Ovary (tissue), 9 donors: ENCODE data around the gene LTBP2. TPM values are rescaled to one million over a fixed set of nuclear protein-coding genes. Genes with fewer than 3 reads are reported as not detected.
A peak's percentile ranks its signal among the peaks of the same experiment; 100 is the strongest.

ENCODE experiments used
- DNase-seq, 5 donors: peaks; one replicate each; pipeline ENCODE4 v3.0.0-alpha.2; 2019 to 2020
- H3K27ac ChIP-seq, 2 donors: fragments of 200-600 bp; one replicate each; pipeline versions ENCODE4 v1.5.1 to v1.8.0; 2019 to 2022
- H3K27me3 ChIP-seq: fragments of 200-600 bp; one replicate; pipeline ENCODE4 v1.8.0; 2022
- H3K36me3 ChIP-seq: fragments of 200-600 bp; sonication (generic); one replicate; pipeline ENCODE4 v1.5.1; 2019
- H3K4me1 ChIP-seq: one replicate; pipeline ENCODE4 v1.8.1; 2013; ENCODE audit warnings: mild to moderate bottlenecking, moderate library complexity; ENCODE audit not compliant: insufficient read depth
- H3K4me3 ChIP-seq: fragments of 200-600 bp; sonication (generic); one replicate; pipeline ENCODE4 v1.5.1; 2017
- H3K9me3 ChIP-seq, 2 donors: fragments of 200-600 bp in 1 of 2; sonication (generic) in 1 of 2; one replicate each; pipeline versions ENCODE4 v1.5.1 to v1.8.1; 2013 to 2019; ENCODE audit warnings: mild to moderate bottlenecking in 1 of 2, moderate library complexity in 1 of 2
- EP300 ChIP-seq: sonication (generic); formaldehyde crosslinking; IDR thresholded peaks from one replicate; pipeline ENCODE4 v1.6.1; 2017; ENCODE audit warnings: antibody characterized with exemption
- POLR2A ChIP-seq: fragments of 450-650 bp; IDR thresholded peaks from one replicate; pipeline ENCODE4 v1.6.1; 2017; ENCODE audit warnings: antibody characterized with exemption, mild to moderate bottlenecking, moderate library complexity
- WGBS, 3 donors: extraction: QIAGEN DNeasy Blood & Tissue Kit in 1 of 3; methylation state at CpG; one replicate each; pipeline versions ENCODE4 v1.1.5 to v1.1.7; 2013 to 2017; 5-methylcytosine and 5-hydroxymethylcytosine counted together
- intact Hi-C, 4 donors: fragments of 100-400 bp; cut with DNase I; formaldehyde crosslinking; loops; one replicate each; pipeline versions ENCODE4 v1.11.0 to v1.15.1; 2022 to 2023
- polyA plus RNA-seq, 2 donors: library from polyadenylated mRNA; stranded (reverse); fragments of 200-250 nt in 1 of 2; fragments of 350-450 nt in 1 of 2; fragmentation: Illumina TruSeq in 1 of 2; extraction: RNeasy Lipid Tissue Mini Kit (QIAGEN cat#74804) in 1 of 2; gene quantifications; one replicate each; pipeline ENCODE4 v1.2.3, GENCODE V29; 2013 to 2014
- total RNA-seq, 7 donors: library from RNA; depleted of rRNA in 2 of 7; stranded (reverse); fragments of >200 nt in 2 of 7; fragmentation: NEBNext Ultra II Directional in 3 of 7; extraction: Animal tissue kit (Norgen Biotek cat#: 25700) in 3 of 7; gene quantifications; one replicate each; pipeline versions ENCODE4 v1.1.0 to v1.2.4, GENCODE V29; 2016 to 2023
- TF ChIP-seq, protein P1 (sequence below), 3 donors: fragments of 450-650 bp in 2 of 3; fragments of 200-600 bp in 1 of 3; IDR thresholded peaks; one replicate each; pipeline versions ENCODE4 v1.5.1 to v1.8.0; 2016 to 2022; ENCODE audit warnings: antibody characterized with exemption in 3 of 3, mild to moderate bottlenecking in 1 of 3
- donor health status: DM: no; HTN: no; CAD: no; lungs with moderate emphysema.
- donor health status: DM: no; HTN: no; CAD: no.
- donor health status: Bipolar disorder and iron deficiency.
- donor health status: DM: yes; HTN: yes; CAD: no.
- donor health status: DM: no; HTN: no; CAD: no.
- donor health status: DM: yes; HTN: yes; CAD: no.

Gene LTBP2
- total and polyA plus RNA-seq, 9 donors = 31.4 to 85.0 (median 60.0) TPM

- no peaks in the 10 kb centered on the region for H3K27me3 ChIP-seq
- no peaks in the 10 kb centered on the region for H3K36me3 ChIP-seq
- H3K4me1 ChIP-seq = peaks cover 9% of the 10 kb centered on the region
- no peak for DNase-seq
- TF ChIP-seq EP300 (no peak), POLR2A (no peak)
- TF ChIP-seq, protein P1, sequence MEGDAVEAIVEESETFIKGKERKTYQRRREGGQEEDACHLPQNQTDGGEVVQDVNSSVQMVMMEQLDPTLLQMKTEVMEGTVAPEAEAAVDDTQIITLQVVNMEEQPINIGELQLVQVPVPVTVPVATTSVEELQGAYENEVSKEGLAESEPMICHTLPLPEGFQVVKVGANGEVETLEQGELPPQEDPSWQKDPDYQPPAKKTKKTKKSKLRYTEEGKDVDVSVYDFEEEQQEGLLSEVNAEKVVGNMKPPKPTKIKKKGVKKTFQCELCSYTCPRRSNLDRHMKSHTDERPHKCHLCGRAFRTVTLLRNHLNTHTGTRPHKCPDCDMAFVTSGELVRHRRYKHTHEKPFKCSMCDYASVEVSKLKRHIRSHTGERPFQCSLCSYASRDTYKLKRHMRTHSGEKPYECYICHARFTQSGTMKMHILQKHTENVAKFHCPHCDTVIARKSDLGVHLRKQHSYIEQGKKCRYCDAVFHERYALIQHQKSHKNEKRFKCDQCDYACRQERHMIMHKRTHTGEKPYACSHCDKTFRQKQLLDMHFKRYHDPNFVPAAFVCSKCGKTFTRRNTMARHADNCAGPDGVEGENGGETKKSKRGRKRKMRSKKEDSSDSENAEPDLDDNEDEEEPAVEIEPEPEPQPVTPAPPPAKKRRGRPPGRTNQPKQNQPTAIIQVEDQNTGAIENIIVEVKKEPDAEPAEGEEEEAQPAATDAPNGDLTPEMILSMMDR (IDR thresholded peaks at IDR 0.05) = no peak
- no peak overlapping the region for H3K4me3 ChIP-seq
- intact Hi-C loops = loop anchor here in 1 of 4 donors (10.0 kb wide), 1 partner anchor 48 kb away; no protein-coding TSS in a partner anchor
- no peaks in the 10 kb centered on the region for H3K9me3 ChIP-seq
- H3K27ac ChIP-seq = peak overlapping the region in 1 of 2 donors; percentile 26
- 87 to 94% (median 91%) methylated on average over 3 of the region's 3 CpGs for WGBS, 3 donors
Measured at GRCh38 chr14:74656964-74657363, 44.9 kb upstream of the LTBP2 start.

DNA sequence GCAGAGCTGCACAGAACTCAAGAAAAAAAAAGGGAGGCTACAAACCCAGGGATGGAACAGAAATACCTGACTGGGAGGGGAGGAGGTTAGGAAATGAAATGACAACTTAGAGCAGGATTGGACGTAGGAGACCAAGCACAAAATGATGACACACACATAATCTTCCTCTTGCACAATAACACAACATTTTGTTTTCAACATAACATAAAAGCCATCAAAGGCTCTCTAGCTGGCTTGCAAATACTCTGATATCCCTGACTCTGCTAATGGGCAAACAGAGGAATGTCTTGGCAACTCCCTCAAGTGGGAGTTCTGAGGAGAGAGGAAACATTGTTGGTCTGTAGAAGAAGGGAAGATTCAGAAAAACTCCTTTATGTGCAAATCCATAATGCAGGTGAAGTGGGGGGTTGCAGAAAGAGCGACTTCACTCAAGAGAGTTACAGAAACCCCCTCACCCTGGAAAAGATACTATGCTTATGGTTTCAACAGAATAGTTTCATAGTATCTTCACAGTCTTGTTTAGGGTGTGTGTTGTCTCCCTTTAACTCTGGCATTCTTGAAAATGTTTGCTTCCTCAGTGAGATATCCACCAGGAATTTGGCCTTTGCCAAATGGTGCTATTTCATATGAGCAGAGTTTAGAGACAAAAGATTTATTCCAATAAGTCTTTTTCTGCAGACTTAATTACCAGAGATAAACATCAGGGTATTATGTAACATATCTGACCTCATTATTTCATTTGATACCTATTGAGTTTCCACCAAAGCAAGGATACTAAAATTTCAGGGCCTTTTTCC is 43.8 kb upstream of the LTBP2 start:
- no peak for TF ChIP-seq POLR2A
- no peak for TF ChIP-seq EP300
- TF ChIP-seq, protein P1 (IDR thresholded peaks at IDR 0.05) = no peak
- 18 to 29% (median 23%) methylated on average over 2 of the region's 2 CpGs for WGBS, 3 donors
- DNase-seq = no peak
- Histone ChIP-seq H3K4me1 (peaks cover 9% of the 10 kb centered on the region), H3K36me3 (no peaks in the 10 kb centered on the region), H3K9me3 (no peaks in the 10 kb centered on the region), H3K4me3 (no peak overlapping the region), H3K27ac (peak overlapping the region in 1 of 2 donors; percentile 63), H3K27me3 (no peaks in the 10 kb centered on the region)
- intact Hi-C loops = loop anchor here in 1 of 4 donors (10.0 kb wide), 1 partner anchor 49 kb away; no protein-coding TSS in a partner anchor

- TF ChIP-seq, protein P1 (IDR thresholded peaks at IDR 0.05) = no peak
- no peak for TF ChIP-seq POLR2A
- no peak for TF ChIP-seq EP300
- WGBS, 3 donors = 39 to 60% (median 52%) methylated on average over 3 of the region's 3 CpGs
- Histone ChIP-seq H3K4me3 (no peak overlapping the region), H3K27ac (peak overlapping the region in 1 of 2 donors; percentile 63), H3K9me3 (no peaks in the 10 kb centered on the region), H3K36me3 (no peaks in the 10 kb centered on the region), H3K27me3 (no peaks in the 10 kb centered on the region), H3K4me1 (peaks cover 9% of the 10 kb centered on the region)
- intact Hi-C loops = loop anchor here in 1 of 4 donors (10.0 kb wide), 1 partner anchor 50 kb away; no protein-coding TSS in a partner anchor
- no peak for DNase-seq
Measured at GRCh38 chr14:74654931-74655330, 42.9 kb upstream of the LTBP2 start.

DNA sequence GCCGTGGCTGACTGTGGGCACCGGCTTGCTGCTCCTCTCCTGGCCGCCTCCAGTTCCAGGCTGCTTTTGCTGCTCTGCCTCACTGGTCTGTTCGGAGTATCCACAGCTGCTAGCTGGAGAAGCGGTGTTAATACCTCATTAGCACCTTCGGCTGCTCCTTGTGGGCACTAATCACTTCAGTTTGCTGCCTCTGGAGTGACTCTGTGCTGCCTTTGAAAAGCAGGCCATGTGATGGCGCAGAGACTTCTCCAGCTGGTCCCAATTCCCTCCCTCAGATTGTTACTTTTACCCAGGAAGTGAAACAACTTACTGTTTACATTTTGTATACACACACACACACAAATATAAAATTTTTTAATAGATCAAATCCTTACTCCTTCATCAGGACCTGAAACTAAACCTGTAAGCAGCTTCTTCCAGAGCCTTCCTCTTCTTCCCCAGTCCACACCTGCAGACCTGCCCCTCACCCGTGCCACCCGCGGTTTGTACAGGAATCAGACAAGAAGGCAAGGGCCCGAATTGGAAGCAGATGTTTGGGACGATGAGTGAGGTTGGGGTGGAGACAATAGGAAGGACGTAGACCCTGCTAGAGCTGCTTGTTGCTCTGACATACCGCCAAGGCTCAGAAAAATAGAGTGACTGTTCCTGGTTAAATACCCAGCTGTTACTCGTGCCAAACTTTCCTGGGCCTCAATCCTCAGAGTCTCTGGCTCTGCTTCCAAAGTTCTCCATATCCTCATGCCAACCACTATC is 41.5 kb upstream of the LTBP2 start:
- H3K36me3 ChIP-seq = no peaks in the 10 kb centered on the region
- H3K4me3 ChIP-seq = no peak overlapping the region
- no peaks in the 10 kb centered on the region for H3K9me3 ChIP-seq
- DNase-seq = no peak
- intact Hi-C loops = loop anchor here in 1 of 4 donors (10.0 kb wide), 1 partner anchor 51 kb away; no protein-coding TSS in a partner anchor
- WGBS, 3 donors = 82 to 88% (median 87%) methylated on average over 15 of the region's 15 CpGs
- H3K27me3 ChIP-seq = no peaks in the 10 kb centered on the region
- H3K27ac ChIP-seq = no peak overlapping the region
- H3K4me1 ChIP-seq = peaks cover 19% of the 10 kb centered on the region
- no peak for TF ChIP-seq POLR2A
- TF ChIP-seq EP300 = no peak
- TF ChIP-seq, protein P1 (IDR thresholded peaks at IDR 0.05) = no peak
